GM18861 (cell line): ENCODE data around the gene MIGA2.
"Not testable (repeated sequence)": the region's sequence is repeated elsewhere in the genome, so short reads cannot be mapped to it uniquely, and the experiment has no call there.

Experiments used
- ATAC-seq: cut with Tn5 transposase; IDR thresholded peaks from one replicate; pipeline ENCODE4 v1.9.1; 2021; ENCODE audit not compliant: unreplicated experiment

MIGA2 gene

DNA sequence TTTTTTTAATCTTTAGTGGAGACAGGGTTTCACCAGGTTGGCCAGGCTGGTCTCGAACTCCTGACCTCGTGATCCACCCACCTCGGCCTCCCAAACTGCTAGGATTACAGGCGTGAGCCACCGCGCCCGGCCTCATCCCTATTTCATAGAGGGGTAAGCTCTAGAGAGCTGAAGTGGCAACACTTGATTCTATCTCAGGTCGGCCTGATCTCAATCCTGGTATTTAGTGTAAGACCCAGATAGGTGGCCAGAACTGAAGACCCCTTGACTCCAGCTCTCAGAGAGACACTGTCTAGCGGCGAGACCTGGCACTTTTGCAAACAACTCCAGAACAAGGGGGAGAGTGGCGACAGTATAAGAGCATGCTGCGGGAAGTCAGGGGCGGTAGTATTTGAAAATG lies 588 bp upstream of the MIGA2 start:
- not testable (repeated sequence) for ATAC-seq

- ATAC-seq, result no peak
Measured at GRCh38 chr9:129036923-129037766, 719 bp downstream of the MIGA2 start.

GRCh38 chr9:129037767-129038098 lies 1.3 kb downstream of the MIGA2 start:
- no peak for ATAC-seq

- ATAC-seq, result no peak
Measured at GRCh38 chr9:129038109-129038852, 1.9 kb downstream of the MIGA2 start.

DNA sequence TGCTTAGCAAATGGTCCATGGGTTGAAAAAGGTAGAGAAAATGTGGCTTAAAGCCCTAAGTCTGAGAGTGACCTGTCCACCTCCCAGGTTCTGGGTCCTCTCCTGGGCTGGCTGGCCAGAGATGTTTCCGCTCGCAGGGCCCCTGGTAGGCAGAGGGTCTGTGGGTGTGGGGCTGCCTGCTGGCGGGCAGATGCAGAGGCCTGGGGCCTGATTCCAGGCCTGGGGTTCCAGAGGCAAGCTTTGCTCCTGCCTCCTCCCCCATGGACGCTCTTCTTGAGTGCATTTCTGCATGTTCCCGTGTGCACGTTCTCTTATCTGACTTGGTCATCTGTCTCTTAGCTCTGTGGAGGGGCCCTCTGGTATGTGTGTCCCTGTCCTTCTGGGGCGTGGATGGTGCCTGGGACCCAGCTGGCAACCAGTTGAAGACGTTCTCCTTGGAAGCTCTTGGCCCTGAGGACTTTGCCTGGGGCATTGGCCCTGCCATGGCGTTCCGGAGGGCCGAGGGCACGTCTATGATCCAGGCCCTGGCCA lies 3.8 kb downstream of the MIGA2 start:
- ATAC-seq, result no peak

GRCh38 chr9:129042016-129042415 lies 5.6 kb downstream of the MIGA2 start:
- no peak for ATAC-seq

- ATAC-seq, result no peak
Measured at GRCh38 chr9:129052592-129052991, 16.2 kb downstream of the MIGA2 start.

GRCh38 chr9:129053020-129053419 lies 16.6 kb downstream of the MIGA2 start:
- no peak for ATAC-seq

- ATAC-seq, result no peak
Measured at GRCh38 chr9:129054163-129054851, 17.9 kb downstream of the MIGA2 start.

GRCh38 chr9:129058965-129059795 lies 22.8 kb downstream of the MIGA2 start:
- no peak for ATAC-seq

- no peak for ATAC-seq
Measured at GRCh38 chr9:129059796-129060785, 23.7 kb downstream of the MIGA2 start.

- ATAC-seq, result no peak
Measured at GRCh38 chr9:129060991-129061390, 24.6 kb downstream of the MIGA2 start.

DNA sequence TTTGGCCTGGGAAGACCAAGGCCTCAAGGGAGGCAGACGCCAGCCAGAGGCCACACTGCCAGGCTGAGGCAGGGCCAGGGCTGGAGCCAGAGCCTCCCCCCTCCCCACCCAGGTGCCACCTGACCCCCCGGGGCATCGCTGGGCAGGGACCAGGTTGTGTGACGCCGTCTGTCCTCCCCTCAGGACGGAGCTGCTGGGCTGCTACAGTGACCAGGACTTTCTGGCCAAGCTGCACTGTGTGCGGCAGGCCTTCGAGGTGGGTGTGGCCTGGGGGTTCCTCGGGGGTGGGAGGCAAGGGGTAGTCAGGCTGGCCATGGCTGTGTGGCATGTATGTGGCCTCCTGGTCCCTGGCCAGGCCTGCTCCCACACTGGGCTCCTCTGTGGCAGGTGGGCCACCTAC lies 26.6 kb downstream of the MIGA2 start:
- no peak for ATAC-seq

GRCh38 chr9:129064499-129064908 lies 28.1 kb downstream of the MIGA2 start:
- no peak for ATAC-seq

GRCh38 chr9:129068110-129068509 lies 31.7 kb downstream of the MIGA2 start:
- ATAC-seq, result no peak

DNA sequence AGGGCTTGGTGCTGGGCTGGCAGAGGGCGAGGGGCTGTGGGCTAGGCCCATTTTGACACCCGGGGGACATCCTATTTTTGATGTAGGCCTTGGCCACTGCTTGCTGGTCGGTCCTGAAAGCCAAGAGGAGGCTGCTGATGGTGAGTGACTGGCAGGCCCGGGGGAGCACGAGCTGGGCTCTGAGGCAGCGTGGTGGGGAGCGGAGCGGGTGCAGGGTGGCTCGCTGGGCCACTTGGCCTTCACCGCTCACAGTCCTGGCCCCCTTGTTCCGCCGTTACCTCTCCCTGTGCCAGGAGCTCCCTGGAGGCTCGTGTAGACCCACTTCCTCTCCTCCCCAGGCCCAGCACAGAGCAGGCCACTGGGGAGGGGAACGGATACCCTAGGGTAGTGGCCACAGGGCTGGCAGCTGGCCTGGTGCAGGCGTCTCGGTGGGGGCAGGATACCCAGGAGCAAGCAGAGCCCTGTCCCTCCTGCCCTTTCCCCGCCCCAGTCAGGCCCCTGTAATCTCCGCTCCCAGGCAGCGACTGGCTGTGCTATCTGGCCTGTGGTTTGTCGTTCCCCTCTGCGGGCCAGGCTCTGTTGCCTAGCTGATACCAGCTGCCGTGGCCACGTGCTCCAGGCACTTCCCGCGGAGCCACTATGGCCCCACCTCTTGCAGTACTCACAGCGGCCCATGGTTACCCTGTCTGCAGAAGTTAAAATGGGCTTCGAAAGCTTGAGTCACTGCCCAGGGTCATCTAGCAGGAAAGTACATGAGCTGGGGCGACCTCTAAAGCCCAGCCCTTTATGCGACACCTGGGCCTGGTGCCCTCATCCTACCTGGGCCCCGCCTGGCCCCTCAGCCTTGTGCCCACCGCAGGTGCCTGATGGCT lies 32.8 kb downstream of the MIGA2 start:
- ATAC-seq, result no peak

DNA sequence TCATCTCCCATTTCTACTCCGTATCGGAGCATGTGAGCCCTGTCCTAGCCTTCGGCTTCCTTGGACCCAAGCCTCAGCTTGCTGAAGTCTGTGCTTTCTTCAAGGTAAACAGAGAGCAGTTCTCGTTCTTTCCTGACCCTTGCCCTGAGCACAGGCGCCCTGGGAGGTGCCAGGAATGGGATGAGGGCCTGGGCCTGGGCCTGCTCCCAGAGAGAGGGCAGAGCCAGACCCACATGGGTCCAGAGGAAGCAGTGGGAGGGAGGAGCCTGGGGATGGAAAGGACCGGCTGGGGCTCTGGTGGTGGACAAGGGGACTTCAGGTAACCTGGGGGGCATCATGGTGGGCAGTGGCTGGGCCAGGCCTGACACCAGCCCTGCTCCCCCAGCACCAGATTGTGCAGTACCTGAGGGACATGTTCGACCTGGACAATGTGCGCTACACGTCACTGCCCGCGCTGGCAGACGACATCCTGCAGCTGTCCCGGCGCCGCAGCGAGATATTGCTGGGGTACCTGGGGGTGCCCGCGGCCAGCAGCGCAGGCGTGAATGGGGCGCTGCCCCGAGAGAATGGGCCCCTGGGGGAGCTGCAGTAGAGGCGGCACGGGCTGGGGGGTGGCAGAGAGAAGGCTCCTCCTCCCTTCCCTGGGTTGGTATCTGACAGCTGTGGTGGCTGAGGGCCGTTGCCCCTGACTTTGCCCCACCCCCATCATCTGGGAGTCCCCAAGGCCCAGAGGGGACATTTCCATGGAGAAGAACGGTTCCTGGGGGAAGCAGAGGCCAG lies 33.6 kb downstream of the MIGA2 start:
- ATAC-seq, result no peak
